GM19324 (cell line): ENCODE results near the gene ZCWPW1.
A peak's percentile ranks its signal among the peaks of the same experiment; 100 is the strongest.
"Not testable (repeated sequence)": the region's sequence is repeated elsewhere in the genome, so short reads cannot be mapped to it uniquely, and the experiment has no call there.

Experiments used
- ATAC-seq: cut with Tn5 transposase; IDR thresholded peaks from one replicate; pipeline ENCODE4 v1.9.1; 2021; ENCODE audit warnings: mild to moderate bottlenecking, moderate library complexity; ENCODE audit not compliant: unreplicated experiment, low FRiP score

ZCWPW1 gene

GRCh38 chr7:100407285-100408180, 21.0 kb downstream of the ZCWPW1 start:
- no peak for ATAC-seq

GRCh38 chr7:100406767-100407166, 21.7 kb downstream of the ZCWPW1 start:
- no peak for ATAC-seq

- no peak for ATAC-seq
Observed at GRCh38 chr7:100402241-100402640, 26.3 kb downstream of the ZCWPW1 start.

GRCh38 chr7:100401811-100402210, 26.7 kb downstream of the ZCWPW1 start:
- ATAC-seq: no peak

- no peak for ATAC-seq
Observed at GRCh38 chr7:100400656-100401055, 27.8 kb downstream of the ZCWPW1 start.

GRCh38 chr7:100400041-100400440, 28.5 kb downstream of the ZCWPW1 start:
- ATAC-seq: no peak

GRCh38 chr7:100398239-100398638, 30.3 kb downstream of the ZCWPW1 start:
- ATAC-seq: no peak

GRCh38 chr7:100397315-100398081, 31.0 kb downstream of the ZCWPW1 start:
- no peak for ATAC-seq

- ATAC-seq: peak; percentile 77
Observed at GRCh38 chr7:100396421-100396982, 32.0 kb downstream of the ZCWPW1 start.

GRCh38 chr7:100394077-100394476, 34.4 kb downstream of the ZCWPW1 start:
- ATAC-seq: no peak

GRCh38 chr7:100393233-100393905, 35.1 kb downstream of the ZCWPW1 start:
- ATAC-seq: no peak

- ATAC-seq: no peak
Observed at GRCh38 chr7:100390286-100391009, 38.1 kb downstream of the ZCWPW1 start.

GRCh38 chr7:100389437-100390088, 38.9 kb downstream of the ZCWPW1 start:
- ATAC-seq: no peak

- no peak for ATAC-seq
Observed at GRCh38 chr7:100387695-100388094, 40.8 kb downstream of the ZCWPW1 start.

- no peak for ATAC-seq
Observed at GRCh38 chr7:100386940-100387339, 41.6 kb downstream of the ZCWPW1 start.

- ATAC-seq: no peak
Observed at GRCh38 chr7:100384628-100385294, 43.7 kb downstream of the ZCWPW1 start.

GRCh38 chr7:100382234-100382853, 46.2 kb downstream of the ZCWPW1 start:
- not testable (repeated sequence) for ATAC-seq

- not testable (repeated sequence) for ATAC-seq
Observed at GRCh38 chr7:100381531-100382233, 46.8 kb downstream of the ZCWPW1 start.
